HL-60 (cell line): Measurements from ENCODE around the gene SLC35F6.
A peak's percentile ranks its signal among the peaks of the same experiment; 100 is the strongest.

ENCODE experiments used
- DNase-seq, 2 experiments: peaks; one replicate each; pipeline ENCODE4 v3.0.0-alpha.2; 2010 to 2020; ENCODE audit warnings: low read depth in 1 of 2, low spot score in 1 of 2
- H3K27ac ChIP-seq: fragments of 250-450 bp; sonication (Bioruptor Pico); replicated peaks from 2 replicates; pipeline ENCODE4 v1.5.1; 2020; ENCODE audit warnings: mild to moderate bottlenecking, moderate library complexity
- H3K27me3 ChIP-seq: fragments of 250-450 bp; sonication (Bioruptor Pico); 2 replicates; pipeline ENCODE4 v1.5.1; 2021; ENCODE audit warnings: mild to moderate bottlenecking, moderate library complexity; ENCODE audit not compliant: insufficient read depth, poor library complexity, severe bottlenecking
- H3K4me3 ChIP-seq: replicated peaks from 2 replicates; pipeline ENCODE4 v1.5.1; 2011; ENCODE audit warnings: mild to moderate bottlenecking, control low read depth, low read length; ENCODE audit not compliant: insufficient read depth
- CTCF ChIP-seq: IDR thresholded peaks from one replicate; pipeline ENCODE4 v1.5.1; 2011; ENCODE audit warnings: low read length, control low read depth, inconsistent platforms; ENCODE audit not compliant: insufficient read depth
- GABPA ChIP-seq: IDR thresholded peaks from 2 replicates; pipeline ENCODE4 v1.6.1; 2012; ENCODE audit warnings: low read depth
- POLR2AphosphoS5 ChIP-seq: IDR thresholded peaks from 2 replicates; pipeline ENCODE4 v1.6.1; 2012; ENCODE audit warnings: low read depth
- SPI1 ChIP-seq: IDR thresholded peaks from 2 replicates; pipeline ENCODE4 v1.6.1; 2012; ENCODE audit warnings: low read depth, mild to moderate bottlenecking, borderline replicate concordance
- long read RNA-seq: library from polyadenylated mRNA; unstranded; transcript quantifications from one replicate; pipeline ENCODE4 v2.0.0, GENCODE V29; 2020
- TF ChIP-seq, protein P1 (sequence below): IDR thresholded peaks from 2 replicates; pipeline ENCODE4 v1.6.1; 2012; ENCODE audit warnings: low read depth; ENCODE audit not compliant: insufficient replicate concordance

SLC35F6 gene
- long read RNA-seq, transcript SLC35F6-201 (6 exons, 3,898 nt): major isoform, 7 of 10 reads
- long read RNA-seq, partial matches to known transcripts: 0 of 10 reads
- long read RNA-seq, other reads (novel, unspliced or antisense): 2 of 10 reads

- DNase-seq: peak; percentile 57 to 59
- 0 out of 2 replicates have a peak, but pooled peaks have one; percentile 34 for TF ChIP-seq POLR2AphosphoS5
- no peak for TF ChIP-seq SPI1
- Histone ChIP-seq H3K27me3 (peaks cover 2% of the 10 kb centered on the region), H3K27ac (peak within 1 kb of the TSS; percentile 33), H3K4me3 (peak within 1 kb of the TSS; percentile 78)
These were observed at the start of gene SLC35F6 for GRCh38 chr2:26764078-26764887. TSS of gene SLC35F6 (plus strand) at chr2:26764284. CDS start at chr2:26764350, 66 bp downstream.

- H3K4me3 ChIP-seq: no peak overlapping the region
- no peaks in the 10 kb centered on the region for H3K27me3 ChIP-seq
- no peak for DNase-seq
- H3K27ac ChIP-seq: no peak overlapping the region
- no peak for TF ChIP-seq SPI1
- no peak for TF ChIP-seq GABPA
- no peak for TF ChIP-seq CTCF
- TF ChIP-seq, protein P1, sequence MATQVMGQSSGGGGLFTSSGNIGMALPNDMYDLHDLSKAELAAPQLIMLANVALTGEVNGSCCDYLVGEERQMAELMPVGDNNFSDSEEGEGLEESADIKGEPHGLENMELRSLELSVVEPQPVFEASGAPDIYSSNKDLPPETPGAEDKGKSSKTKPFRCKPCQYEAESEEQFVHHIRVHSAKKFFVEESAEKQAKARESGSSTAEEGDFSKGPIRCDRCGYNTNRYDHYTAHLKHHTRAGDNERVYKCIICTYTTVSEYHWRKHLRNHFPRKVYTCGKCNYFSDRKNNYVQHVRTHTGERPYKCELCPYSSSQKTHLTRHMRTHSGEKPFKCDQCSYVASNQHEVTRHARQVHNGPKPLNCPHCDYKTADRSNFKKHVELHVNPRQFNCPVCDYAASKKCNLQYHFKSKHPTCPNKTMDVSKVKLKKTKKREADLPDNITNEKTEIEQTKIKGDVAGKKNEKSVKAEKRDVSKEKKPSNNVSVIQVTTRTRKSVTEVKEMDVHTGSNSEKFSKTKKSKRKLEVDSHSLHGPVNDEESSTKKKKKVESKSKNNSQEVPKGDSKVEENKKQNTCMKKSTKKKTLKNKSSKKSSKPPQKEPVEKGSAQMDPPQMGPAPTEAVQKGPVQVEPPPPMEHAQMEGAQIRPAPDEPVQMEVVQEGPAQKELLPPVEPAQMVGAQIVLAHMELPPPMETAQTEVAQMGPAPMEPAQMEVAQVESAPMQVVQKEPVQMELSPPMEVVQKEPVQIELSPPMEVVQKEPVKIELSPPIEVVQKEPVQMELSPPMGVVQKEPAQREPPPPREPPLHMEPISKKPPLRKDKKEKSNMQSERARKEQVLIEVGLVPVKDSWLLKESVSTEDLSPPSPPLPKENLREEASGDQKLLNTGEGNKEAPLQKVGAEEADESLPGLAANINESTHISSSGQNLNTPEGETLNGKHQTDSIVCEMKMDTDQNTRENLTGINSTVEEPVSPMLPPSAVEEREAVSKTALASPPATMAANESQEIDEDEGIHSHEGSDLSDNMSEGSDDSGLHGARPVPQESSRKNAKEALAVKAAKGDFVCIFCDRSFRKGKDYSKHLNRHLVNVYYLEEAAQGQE: no peak
- TF ChIP-seq POLR2AphosphoS5: no peak
These were observed 48.4 kb upstream of the SLC35F6 start for GRCh38 chr2:26715528-26716270.

- H3K27ac ChIP-seq: no peak overlapping the region
- DNase-seq: no peak
- no peak overlapping the region for H3K4me3 ChIP-seq
- TF ChIP-seq SPI1: no peak
- no peak for TF ChIP-seq CTCF
- TF ChIP-seq GABPA: no peak
- TF ChIP-seq POLR2AphosphoS5: no peak
- TF ChIP-seq, protein P1: no peak
- H3K27me3 ChIP-seq: no peaks in the 10 kb centered on the region
These were observed 47.7 kb upstream of the SLC35F6 start for GRCh38 chr2:26716340-26716739.

DNA sequence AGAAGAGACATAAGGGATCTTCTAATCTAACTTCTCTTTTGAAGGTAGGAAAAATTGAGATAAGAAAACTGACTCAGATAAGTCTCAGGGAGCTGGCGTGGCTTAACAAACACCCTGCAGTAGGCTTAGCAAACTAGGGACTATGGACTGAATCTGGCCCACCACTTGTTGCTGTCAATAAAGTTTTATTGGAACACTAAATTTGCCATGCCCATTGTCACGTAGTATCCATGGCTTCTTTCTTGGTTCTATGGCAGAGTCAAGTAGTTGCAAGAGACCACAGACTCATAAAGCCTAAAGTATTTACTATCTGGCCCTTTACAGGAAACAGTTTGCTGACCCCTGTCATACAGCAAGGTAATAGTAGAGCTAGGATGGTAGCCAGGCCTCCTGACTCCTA, 47.3 kb upstream of the SLC35F6 start:
- no peak overlapping the region for H3K4me3 ChIP-seq
- TF ChIP-seq, protein P1: no peak
- no peak for TF ChIP-seq SPI1
- TF ChIP-seq GABPA: no peak
- TF ChIP-seq POLR2AphosphoS5: no peak
- TF ChIP-seq CTCF: no peak
- no peak overlapping the region for H3K27ac ChIP-seq
- no peaks in the 10 kb centered on the region for H3K27me3 ChIP-seq
- no peak for DNase-seq
